LNCAP (cell line): ENCODE results near the gene KDM6A.

Experiments
- TF ChIP-seq, protein P1 (sequence below): fragments of 450-650 bp; IDR thresholded peaks from 2 replicates; pipeline ENCODE4 v1.5.1; 2017; ENCODE audit warnings: mild to moderate bottlenecking

The KDM6A gene

DNA sequence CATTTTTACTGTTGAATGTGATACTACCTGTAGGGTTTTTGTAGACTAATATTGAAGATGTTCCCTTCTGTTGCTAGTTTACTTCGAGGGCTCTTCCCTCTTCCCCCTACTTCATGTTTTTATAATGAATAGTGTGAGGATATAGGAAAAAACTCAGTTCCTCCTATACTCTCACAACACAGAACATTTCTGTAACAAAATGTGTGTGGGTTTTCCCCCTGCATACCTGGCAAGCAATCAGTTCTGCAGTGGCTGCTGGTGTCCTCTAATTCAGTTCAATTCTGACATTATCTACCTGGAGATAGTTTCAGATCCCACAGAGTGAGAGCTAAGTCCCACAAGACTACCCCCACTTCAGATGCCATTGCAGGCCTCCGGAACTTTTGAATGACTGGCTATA, 107.9 kb downstream of the KDM6A start:
- TF ChIP-seq, protein P1, sequence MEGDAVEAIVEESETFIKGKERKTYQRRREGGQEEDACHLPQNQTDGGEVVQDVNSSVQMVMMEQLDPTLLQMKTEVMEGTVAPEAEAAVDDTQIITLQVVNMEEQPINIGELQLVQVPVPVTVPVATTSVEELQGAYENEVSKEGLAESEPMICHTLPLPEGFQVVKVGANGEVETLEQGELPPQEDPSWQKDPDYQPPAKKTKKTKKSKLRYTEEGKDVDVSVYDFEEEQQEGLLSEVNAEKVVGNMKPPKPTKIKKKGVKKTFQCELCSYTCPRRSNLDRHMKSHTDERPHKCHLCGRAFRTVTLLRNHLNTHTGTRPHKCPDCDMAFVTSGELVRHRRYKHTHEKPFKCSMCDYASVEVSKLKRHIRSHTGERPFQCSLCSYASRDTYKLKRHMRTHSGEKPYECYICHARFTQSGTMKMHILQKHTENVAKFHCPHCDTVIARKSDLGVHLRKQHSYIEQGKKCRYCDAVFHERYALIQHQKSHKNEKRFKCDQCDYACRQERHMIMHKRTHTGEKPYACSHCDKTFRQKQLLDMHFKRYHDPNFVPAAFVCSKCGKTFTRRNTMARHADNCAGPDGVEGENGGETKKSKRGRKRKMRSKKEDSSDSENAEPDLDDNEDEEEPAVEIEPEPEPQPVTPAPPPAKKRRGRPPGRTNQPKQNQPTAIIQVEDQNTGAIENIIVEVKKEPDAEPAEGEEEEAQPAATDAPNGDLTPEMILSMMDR = no peak

DNA sequence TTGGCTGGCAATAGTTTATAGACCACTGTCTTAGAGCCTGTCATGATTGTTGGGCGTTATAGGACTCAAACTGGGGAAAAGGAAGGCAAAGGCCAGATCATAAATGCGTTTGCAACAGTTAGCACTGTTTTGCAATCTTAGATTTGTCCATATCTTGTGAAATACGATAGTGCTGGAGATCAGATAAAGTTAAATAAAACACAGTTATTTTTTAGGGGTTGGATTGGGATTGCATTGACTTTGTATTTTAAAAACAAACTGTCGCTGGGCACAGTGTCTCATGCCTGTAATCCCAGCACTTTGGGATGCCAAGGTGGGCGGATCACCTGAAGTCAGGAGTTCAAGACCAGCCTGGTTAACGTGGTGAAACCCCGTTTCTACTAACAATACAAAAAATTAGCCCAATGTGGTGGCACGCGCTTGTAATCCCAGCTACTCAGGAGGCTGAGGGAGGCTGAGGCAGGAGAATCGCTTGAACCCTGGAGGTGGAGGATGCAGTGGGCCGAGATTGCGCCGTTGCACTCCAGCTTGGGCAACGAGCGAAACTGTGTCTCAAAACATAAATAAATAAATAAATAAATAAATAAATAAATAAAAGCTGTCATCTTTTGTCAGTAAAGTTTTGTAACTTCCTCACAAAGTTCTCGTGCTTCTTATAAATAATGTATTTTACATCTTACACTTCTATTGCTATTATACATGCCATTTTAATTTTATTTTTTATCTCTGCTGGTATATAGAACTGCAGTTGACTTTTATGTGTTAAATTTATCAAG, 117.2 kb downstream of the KDM6A start:
- TF ChIP-seq, protein P1 = no peak

DNA sequence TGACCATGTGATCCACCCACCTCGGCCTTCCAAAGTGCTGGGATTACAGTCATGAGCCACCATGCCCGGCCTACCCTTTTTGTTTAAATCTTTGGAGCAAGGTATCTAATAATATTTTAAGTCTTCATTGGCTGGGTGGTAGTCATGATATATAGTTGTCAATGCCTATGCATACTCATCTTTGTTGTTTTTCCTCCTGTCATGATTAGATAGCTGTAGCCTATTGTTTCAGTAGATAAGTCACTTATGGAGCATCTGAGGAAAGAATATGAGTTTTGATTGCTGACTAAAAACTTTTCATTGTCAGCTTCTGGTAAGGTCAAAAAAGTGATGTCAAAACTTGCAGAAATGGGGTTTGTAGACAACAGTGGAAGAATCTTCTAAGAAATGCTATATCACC, 119.8 kb downstream of the KDM6A start:
- TF ChIP-seq, protein P1 = no peak

DNA sequence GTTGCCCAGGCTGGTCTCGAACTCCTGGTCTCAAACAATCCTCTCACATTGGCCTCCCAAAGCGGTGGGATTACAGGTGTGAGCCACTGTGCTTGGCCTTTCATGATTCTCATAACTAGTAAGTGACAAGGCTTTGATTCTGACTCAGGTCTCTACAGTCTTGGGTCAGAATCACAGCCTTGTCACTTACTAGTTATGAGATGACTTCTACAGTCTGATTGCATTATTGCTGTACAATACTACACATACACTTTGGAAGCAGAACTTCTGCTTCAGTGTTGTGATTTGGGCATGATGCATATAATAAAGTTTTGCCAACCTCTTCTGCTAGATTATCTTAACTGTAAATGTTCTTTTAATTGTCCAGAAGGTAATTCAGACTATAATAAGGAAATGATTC, 123.3 kb downstream of the KDM6A start:
- TF ChIP-seq, protein P1 = no peak

DNA sequence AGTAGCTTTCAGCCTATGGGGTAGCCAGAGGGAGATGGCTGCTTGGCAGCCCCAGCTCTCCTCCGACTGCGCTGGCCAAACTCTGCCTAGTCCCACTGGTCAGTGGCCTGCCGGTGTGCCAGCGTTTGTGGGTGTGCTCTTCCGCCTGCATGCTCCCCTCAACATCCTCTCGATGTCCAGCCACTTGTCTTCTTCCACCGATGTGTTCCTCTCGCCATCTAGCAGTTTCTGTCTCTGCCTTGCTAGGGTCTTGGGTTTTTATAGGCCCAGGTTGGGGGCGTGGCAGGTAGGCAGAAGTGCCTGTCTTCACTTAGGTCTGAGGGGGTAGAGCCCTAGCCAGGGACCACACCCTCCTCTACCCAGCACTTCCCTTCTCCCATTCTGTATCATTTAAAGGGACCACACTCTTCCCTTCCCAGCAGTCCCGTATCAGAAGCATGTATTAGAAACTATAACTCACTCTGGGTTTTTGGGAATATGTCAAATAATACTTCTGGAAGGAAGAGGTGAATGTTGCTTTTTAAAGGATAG, 124.4 kb downstream of the KDM6A start:
- TF ChIP-seq, protein P1 = no peak

DNA sequence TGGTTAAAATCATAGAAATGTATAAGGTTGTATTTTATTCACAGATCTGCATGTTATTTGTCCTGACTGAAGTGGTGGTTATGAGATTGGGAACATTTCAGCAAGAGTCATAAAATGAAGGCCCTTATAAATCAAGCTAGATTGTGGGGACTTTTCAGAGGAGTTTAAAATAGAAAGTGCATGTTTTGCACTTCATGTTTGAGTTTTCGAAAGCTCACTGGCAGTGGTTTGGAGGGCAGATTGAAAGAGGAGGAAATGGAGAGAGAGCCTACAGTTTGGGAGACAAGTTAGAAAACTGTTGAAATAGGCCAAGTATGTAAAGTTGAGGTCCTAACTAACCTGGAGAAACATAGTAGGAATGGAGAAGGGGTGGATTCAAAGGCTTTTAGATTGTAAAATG, 124.9 kb downstream of the KDM6A start:
- TF ChIP-seq, protein P1 = no peak

DNA sequence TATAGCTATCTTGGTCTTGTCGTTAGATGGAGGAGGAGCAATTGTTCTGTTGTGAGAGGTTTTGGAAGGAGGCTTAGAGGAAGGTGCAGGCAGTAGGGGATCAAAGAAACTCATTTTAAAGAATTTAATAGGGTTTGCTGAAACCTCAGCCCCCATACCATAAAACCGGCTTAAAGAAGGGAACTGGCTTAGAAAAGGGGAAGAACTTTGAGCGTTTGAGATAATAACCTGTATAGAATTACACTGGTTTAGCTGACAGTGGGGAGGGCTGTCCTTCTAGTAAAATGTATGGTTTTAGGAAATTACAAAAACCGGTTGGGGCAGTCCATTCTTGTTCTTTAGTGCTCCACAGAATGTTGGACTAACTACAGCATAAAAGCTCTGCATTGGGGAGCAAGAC, 128.1 kb downstream of the KDM6A start:
- TF ChIP-seq, protein P1 = no peak

DNA sequence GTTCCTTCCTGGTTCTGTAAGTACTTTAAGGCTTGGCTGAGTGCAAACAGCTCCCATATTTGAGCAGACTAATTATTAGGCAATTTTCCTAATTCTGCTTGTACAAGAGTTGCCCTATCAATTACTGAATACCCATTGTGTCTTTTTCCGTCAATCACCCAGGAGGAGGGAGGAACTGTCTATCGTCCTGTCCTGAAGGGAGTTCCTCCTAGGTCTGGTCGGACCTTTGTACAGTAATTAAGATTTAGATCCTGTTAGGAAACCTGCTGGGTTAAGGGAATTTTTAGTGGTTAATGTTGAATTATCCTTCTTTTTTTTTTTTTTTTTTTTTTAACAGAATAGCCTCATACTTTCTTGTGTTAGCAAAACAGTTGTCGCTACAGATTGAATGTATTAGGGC, 130.1 kb downstream of the KDM6A start:
- TF ChIP-seq, protein P1 = no peak
